ENCODE measurements around the gene LHFPL2.

Gene LHFPL2

GRCh38 chr5:78541086-78541654 is 107.4 kb downstream of the LHFPL2 start:
- Histone ChIP-seq H3K27ac (no peak overlapping the region), H3K4me2 (ENCODE audit: low read length) (no peak overlapping the region), H3K27me3 (ENCODE audit: control insufficient read depth, insufficient read depth, low read length) (no peaks in the 10 kb centered on the region), H3K9ac (no peak overlapping the region), H3K36me3 (ENCODE audit: control insufficient read depth, insufficient read depth, low read length) (no peaks in the 10 kb centered on the region), H2AFZ (no peak overlapping the region), H3K79me2 (no peaks in the 10 kb centered on the region), H3K9me3 (ENCODE audit: control insufficient read depth, low read length) (no peaks in the 10 kb centered on the region), H3K4me1 (peaks cover 4% of the 10 kb centered on the region), H3K4me3 (ENCODE audit: low read depth, low read length) (no peak overlapping the region)
- no peak for TF ChIP-seq CTCF (IDR thresholded peaks at IDR 0.05)

GRCh38 chr5:78540335-78541085 is 108.1 kb downstream of the LHFPL2 start:
- no peak overlapping the region for H3K9ac ChIP-seq
- no peaks in the 10 kb centered on the region for H3K79me2 ChIP-seq
- peaks cover 4% of the 10 kb centered on the region for H3K4me1 ChIP-seq
- no peak overlapping the region for H2AFZ ChIP-seq
- H3K27me3 ChIP-seq (ENCODE audit: control insufficient read depth, insufficient read depth, low read length), result no peaks in the 10 kb centered on the region
- TF ChIP-seq CTCF (IDR thresholded peaks at IDR 0.05), result no peak
- no peak overlapping the region for H3K4me3 ChIP-seq (ENCODE audit: low read depth, low read length)
- no peak overlapping the region for H3K27ac ChIP-seq
- H3K36me3 ChIP-seq (ENCODE audit: control insufficient read depth, insufficient read depth, low read length), result no peaks in the 10 kb centered on the region
- no peak overlapping the region for H3K4me2 ChIP-seq (ENCODE audit: low read length)
- H3K9me3 ChIP-seq (ENCODE audit: control insufficient read depth, low read length), result no peaks in the 10 kb centered on the region

GRCh38 chr5:78538240-78538850 is 110.2 kb downstream of the LHFPL2 start:
- Histone ChIP-seq H3K27me3 (ENCODE audit: control insufficient read depth, insufficient read depth, low read length) (no peaks in the 10 kb centered on the region), H2AFZ (no peak overlapping the region), H3K4me1 (no peaks in the 10 kb centered on the region), H3K27ac (no peak overlapping the region), H3K4me3 (ENCODE audit: low read depth, low read length) (no peak overlapping the region), H3K79me2 (no peaks in the 10 kb centered on the region), H3K9ac (no peak overlapping the region), H3K9me3 (ENCODE audit: control insufficient read depth, low read length) (no peaks in the 10 kb centered on the region), H3K4me2 (ENCODE audit: low read length) (no peak overlapping the region), H3K36me3 (ENCODE audit: control insufficient read depth, insufficient read depth, low read length) (no peaks in the 10 kb centered on the region)
- no peak for TF ChIP-seq CTCF (IDR thresholded peaks at IDR 0.05)

GRCh38 chr5:78537821-78538220 is 110.8 kb downstream of the LHFPL2 start:
- Histone ChIP-seq H2AFZ (no peak overlapping the region), H3K9me3 (ENCODE audit: control insufficient read depth, low read length) (no peaks in the 10 kb centered on the region), H3K27ac (no peak overlapping the region), H3K79me2 (no peaks in the 10 kb centered on the region), H3K9ac (no peak overlapping the region), H3K4me3 (ENCODE audit: low read depth, low read length) (no peak overlapping the region), H3K4me1 (no peaks in the 10 kb centered on the region), H3K4me2 (ENCODE audit: low read length) (no peak overlapping the region), H3K36me3 (ENCODE audit: control insufficient read depth, insufficient read depth, low read length) (no peaks in the 10 kb centered on the region), H3K27me3 (ENCODE audit: control insufficient read depth, insufficient read depth, low read length) (no peaks in the 10 kb centered on the region)
- TF ChIP-seq CTCF (IDR thresholded peaks at IDR 0.05), result peak; percentile 42

All from parathyroid adenoma (tissue), 2 donors.